Panc1 (cell line): ENCODE data around the gene SEMA5B.

Source experiments
- TCF7L2 ChIP-seq: IDR thresholded peaks from 2 replicates; pipeline ENCODE4 v1.6.1; 2011; ENCODE audit warnings: mild to moderate bottlenecking, low read depth, low read length, inconsistent platforms
- TF ChIP-seq, protein P1 (sequence below): fragments of 450-650 bp; IDR thresholded peaks from 2 replicates; pipeline ENCODE4 v1.5.1; 2017; ENCODE audit warnings: mild to moderate bottlenecking

DNA sequence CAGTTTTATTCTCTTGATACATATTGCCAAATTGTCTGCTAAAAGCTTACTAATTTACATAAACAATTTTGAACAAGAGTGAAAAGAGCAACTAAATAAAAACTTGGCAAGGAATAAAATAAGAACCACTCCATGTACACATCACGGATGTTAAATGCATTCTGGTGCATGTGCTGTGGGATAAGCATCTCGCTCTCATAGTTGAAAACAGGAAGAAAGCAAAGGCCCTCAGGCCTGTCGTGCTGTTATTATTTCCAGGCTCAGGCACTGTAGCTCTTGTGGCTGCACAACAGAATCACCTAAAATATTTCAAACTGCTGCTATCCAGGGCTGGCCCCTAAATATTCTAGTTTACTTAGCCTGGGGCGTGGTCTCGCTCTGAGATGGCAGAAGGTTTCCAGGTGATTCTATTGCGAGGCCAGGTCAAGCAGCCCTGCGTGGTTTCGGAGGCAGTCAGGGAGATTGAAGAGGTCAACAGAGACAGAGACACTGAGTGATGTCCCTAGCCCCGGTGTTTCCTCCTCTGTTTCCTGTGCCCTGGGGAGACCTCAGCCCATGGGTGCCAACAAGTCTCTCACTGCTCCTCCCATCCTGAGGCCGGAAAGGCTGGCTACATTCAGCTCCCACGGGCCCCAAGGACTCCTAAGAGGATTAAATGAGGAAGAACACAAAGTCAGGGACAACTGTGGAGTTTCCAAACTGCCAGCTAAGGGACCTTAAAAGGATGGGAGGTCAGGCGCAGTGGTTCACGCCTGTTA lies 21.1 kb upstream of the SEMA5B start:
- TF ChIP-seq, protein P1, sequence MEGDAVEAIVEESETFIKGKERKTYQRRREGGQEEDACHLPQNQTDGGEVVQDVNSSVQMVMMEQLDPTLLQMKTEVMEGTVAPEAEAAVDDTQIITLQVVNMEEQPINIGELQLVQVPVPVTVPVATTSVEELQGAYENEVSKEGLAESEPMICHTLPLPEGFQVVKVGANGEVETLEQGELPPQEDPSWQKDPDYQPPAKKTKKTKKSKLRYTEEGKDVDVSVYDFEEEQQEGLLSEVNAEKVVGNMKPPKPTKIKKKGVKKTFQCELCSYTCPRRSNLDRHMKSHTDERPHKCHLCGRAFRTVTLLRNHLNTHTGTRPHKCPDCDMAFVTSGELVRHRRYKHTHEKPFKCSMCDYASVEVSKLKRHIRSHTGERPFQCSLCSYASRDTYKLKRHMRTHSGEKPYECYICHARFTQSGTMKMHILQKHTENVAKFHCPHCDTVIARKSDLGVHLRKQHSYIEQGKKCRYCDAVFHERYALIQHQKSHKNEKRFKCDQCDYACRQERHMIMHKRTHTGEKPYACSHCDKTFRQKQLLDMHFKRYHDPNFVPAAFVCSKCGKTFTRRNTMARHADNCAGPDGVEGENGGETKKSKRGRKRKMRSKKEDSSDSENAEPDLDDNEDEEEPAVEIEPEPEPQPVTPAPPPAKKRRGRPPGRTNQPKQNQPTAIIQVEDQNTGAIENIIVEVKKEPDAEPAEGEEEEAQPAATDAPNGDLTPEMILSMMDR, result no peak
- no peak for TF ChIP-seq TCF7L2
